ENCODE results near the gene BTG2.
A peak's percentile ranks its signal among the peaks of the same experiment; 100 is the strongest.
"Not testable (repeated sequence)": the region's sequence is repeated elsewhere in the genome, so short reads cannot be mapped to it uniquely, and the experiment has no call there.

The BTG2 gene

DNA sequence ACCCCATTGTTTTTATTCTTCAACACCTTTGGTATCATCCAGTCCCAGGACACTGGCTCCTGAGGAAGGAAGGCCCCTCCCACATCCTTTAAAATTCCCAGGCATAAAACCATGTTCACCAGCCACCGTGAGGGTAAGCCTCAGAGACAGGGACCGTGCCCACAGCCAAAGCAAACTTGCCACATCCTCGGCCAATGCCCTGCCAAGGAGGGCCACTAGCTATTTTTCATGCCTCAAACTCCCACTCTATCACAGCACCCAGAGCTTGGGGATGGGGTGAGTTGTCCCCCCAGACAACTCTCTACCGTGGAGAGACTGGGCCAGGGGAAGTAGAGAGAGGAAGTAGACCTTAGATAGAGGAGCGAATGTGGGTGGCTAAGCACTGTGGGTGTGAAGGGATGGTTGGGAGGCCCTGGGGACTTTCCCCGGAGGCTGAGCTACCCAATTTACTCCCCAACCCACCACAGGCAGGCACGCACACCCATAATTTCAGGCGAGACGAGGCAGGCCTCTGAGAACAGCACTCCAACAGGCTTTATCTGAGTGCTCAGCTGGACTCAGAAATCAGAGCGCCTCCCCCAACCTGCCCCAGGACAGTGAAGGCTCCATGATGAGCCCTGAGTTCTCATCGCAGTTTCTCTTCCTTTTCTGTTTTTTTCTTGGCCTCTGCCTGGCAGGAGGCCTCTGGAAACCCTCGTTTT is 15.9 kb upstream of the BTG2 start:
- H3K27ac ChIP-seq = peak overlapping the region; percentile 62
- no peak for TF ChIP-seq CTCF (conservative IDR thresholded peaks at IDR 0.05)

GRCh38 chr1:203289982-203290260 is 15.4 kb upstream of the BTG2 start:
- peak overlapping the region; percentile 62; the same call in 1 of the 2 replicates for H3K27ac ChIP-seq
- no peak for TF ChIP-seq CTCF (conservative IDR thresholded peaks at IDR 0.05)

DNA sequence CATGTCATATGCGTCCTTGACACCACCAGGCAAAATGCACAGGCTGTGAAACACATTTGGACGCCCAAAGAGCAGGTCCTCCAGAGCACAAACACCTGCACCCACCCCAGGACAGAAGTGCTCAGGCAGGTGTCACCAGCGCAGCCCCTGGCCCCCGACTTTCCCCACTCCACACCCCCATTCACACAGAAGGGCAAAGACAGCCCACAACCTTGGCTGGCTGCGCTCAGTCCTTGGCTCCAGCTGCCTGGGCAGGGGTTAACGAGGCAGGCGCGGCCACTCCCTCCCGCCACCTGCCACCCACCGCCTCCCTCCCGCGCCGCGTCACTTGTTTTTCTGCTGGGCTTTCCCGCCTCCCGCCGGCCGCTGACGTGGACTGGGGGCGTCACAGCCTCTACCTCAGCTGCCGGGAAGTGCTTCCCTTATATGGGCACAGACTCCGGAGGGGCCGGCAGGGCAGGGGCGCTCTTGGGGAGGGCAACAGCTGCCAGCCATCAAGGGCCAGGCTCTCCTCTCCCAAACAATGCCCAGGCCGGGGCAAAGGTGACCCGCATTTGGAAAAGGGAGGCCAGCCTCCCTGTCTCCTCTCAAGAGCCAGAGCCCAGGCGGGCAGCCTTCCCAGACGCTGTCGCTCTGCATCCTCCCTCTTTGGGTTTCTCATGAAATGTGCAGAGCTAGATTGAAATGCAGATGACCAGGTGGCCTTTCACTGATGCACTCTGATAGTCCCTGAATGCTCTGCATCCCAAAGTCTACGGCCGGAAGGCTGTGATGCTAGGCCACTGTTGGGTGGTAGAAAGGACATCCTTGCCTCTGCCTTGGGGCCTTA is 14.8 kb upstream of the BTG2 start:
- no peak overlapping the region for H3K27ac ChIP-seq
- TF ChIP-seq CTCF (conservative IDR thresholded peaks at IDR 0.05) = no peak

DNA sequence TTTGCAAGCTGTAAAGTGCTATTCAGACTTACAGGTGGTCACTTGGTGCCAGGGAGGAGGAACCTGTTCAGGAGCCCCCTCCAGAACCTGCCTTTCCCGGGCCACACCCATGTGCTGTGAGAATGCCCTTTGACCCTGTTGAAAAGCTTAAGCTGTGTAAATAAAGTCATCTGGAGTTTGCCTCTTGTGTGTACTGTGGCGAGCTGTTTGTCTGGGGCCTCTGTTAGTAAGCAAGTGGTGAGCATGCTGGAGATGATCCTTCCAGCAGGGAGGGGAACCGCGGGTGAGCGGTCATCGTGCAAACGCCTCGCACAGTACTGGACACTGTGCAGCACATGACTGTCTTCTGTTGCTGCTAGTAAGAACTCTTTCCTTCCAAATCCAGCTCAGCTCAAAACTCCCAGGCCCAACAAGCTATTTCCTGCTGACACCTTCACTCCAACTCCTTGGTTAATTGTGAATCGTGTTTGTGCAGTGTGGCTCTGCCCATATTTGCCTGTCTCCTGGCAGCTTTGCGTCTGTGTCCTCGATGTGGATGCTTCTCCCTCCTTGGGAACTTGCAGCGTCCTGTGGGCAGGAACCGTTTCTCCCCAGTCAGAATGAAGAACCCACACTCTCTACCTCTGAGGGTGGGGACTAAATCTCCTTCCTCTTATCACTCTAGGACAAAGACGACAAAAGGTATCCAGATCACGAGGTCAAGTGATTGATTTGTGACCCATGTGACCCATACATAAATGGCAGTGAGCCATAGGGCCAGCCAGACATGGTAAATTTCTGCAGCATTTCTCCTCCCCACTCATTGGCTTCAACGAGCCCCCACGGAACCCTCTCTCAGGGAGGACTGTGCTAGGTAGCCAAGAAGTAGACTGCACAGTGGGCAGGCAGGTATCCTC is 13.9 kb upstream of the BTG2 start:
- H3K27ac ChIP-seq = no peak overlapping the region
- no peak for TF ChIP-seq CTCF (conservative IDR thresholded peaks at IDR 0.05)

DNA sequence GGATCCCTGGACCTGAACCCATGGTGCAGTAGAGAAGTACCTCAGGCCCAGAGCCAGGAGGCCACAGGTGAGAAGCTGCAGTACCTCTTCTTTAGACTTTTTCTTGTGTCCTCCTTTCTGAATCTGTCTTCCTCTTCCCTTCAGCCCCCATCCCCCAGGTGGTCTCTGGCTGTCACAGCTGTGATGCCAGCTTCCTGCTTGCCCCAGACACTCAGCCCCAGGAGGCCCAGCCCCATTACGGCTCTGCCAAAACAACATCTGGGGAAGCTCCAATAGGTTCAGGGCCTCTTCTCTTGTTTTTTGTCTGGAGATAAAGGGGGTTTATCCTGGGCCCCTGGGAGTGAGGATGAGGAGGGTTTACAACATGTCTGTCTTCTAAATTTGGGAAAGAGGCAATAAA is 9.5 kb upstream of the BTG2 start:
- TF ChIP-seq CTCF (conservative IDR thresholded peaks at IDR 0.05) = no peak
- no peak overlapping the region for H3K27ac ChIP-seq

DNA sequence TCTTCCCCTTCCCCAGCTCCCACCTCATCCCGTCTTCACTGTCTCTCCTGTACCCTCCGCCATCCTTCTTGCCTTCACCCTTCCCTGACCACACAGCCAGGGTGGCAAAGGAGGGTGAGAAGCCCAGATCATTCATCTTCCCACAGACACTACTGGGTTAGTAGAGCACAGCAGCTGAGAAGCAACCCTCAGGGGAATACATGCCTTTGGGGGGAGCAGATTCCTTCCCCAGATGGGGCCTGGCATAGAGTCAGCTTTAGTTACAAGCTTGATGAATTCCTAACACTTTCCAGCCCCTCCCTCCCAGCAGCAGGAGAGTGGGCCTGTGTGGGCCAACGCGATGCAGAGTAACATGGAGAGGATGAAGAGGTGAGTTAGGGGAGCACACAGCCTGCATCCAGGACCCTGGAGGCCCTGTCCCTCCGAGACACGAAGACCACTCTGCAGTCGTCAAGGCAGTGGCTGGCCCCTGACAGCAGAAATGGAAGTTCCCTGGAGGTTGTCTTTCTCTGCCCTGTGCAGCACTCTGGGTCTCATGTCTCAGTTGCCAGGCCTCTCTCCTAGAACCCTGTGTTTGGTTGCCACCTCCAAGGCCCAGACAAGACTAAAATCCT is 8.8 kb upstream of the BTG2 start:
- TF ChIP-seq CTCF (conservative IDR thresholded peaks at IDR 0.05) = no peak
- H3K27ac ChIP-seq = no peak overlapping the region

GRCh38 chr1:203299169-203299568 is 6.2 kb upstream of the BTG2 start:
- TF ChIP-seq CTCF (conservative IDR thresholded peaks at IDR 0.05) = no peak
- no peak overlapping the region for H3K27ac ChIP-seq

DNA sequence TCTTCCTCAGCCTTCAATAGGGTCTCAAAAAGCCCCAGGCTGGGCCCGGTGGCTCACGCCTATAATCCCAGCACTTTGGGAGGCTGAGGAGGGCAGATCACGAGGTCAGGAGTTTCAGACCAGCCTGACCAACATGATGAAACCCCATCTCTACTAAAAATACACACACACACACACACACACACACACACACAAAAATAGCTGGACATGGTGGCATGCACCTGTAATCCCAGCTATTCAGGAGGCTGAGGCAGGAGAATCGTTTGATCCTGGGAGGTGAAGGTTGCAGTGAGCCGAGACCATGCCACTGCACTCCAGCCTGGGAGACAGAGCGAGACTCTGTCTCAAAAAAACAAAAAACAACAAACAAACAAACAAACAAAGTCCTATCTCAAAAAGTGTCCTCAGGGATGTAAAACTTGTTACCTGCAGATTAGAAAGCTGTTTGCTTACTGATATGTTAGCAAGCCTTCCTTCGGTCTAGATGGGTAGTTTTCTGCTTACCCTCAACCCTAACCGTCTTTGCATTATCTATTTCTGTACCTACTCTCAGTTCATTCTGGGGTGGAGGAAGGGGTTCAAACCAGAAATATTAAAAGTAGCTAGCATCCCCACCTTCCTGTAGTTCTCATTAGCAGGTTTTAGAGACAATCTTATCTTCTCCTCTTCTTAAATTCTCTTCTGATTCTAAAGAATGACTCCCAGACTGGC is 5.4 kb upstream of the BTG2 start:
- not testable (repeated sequence) for H3K27ac ChIP-seq
